Measurements from ENCODE around the gene IGIP. TPM values are rescaled to one million over a fixed set of nuclear protein-coding genes. Genes with fewer than 3 reads are reported as not detected.
A peak's percentile ranks its signal among the peaks of the same experiment; 100 is the strongest.

Gene IGIP
- total RNA-seq, 3 donors from 2014 or later: 1.0 to 1.8 (median 1.5) TPM

- ATAC-seq: peak; percentile 64 to 69
- Mint-ChIP-seq H3K27me3 (ENCODE audit: low read depth) (peaks cover 2% of the 10 kb centered on the region), H3K4me3 (peak overlapping the region; percentile 92)
These were observed 49.8 kb downstream of the IGIP start for GRCh38 chr5:140175367-140176030.

DNA sequence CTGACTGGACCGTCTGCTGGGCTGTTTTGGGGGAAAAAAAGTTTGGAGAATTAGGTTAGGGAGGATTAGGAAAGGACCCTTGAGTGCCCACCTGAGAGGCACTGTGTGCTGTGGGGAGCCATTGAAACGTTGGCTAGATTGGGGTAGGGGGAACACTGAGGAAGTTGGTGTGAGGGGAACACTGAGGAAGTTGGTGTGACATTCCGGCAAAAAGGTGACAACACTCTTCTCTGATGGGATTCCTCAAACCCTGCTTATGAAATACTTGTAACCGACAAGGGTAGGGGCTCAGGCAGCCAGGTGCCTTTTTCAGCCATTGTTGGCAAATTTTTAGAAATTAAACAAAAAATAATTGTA, 50.3 kb downstream of the IGIP start:
- Mint-ChIP-seq H3K27me3 (ENCODE audit: low read depth) (peaks cover 2% of the 10 kb centered on the region), H3K36me3 (ENCODE audit: insufficient read depth) (no peaks in the 10 kb centered on the region), H3K4me1 (ENCODE audit: low read depth) (peaks cover 8% of the 10 kb centered on the region), H3K9me3 (no peaks in the 10 kb centered on the region), H3K4me3 (peak overlapping the region; percentile 92)
- no peak for DNase-seq
- ATAC-seq: no peak

More at GRCh38 chr5:140175367-140176030, 49.8 kb downstream of the IGIP start:
- peaks cover 8% of the 10 kb centered on the region for H3K4me1 Mint-ChIP-seq (ENCODE audit: low read depth)
- peak; percentile 49 for DNase-seq
- H3K9me3 Mint-ChIP-seq: no peaks in the 10 kb centered on the region
- H3K36me3 Mint-ChIP-seq (ENCODE audit: insufficient read depth): no peaks in the 10 kb centered on the region

DNA sequence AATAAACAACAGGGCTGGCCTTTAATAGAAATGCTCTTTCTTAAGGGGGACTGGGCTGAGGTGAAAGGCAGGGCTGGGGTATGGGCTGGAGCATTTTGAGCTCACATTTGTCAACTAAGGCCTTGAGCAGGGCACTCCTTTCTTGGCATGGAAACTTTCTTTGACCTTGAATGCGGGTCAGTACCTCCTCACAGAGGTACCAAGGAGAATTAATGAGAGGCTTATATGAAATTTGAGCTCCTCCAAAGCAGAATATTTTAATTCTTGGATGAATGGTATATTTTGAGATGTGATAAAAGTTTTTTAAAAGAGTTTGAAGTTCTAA, 52.3 kb downstream of the IGIP start:
- H3K4me3 Mint-ChIP-seq: no peak overlapping the region
- ATAC-seq: no peak

DNA sequence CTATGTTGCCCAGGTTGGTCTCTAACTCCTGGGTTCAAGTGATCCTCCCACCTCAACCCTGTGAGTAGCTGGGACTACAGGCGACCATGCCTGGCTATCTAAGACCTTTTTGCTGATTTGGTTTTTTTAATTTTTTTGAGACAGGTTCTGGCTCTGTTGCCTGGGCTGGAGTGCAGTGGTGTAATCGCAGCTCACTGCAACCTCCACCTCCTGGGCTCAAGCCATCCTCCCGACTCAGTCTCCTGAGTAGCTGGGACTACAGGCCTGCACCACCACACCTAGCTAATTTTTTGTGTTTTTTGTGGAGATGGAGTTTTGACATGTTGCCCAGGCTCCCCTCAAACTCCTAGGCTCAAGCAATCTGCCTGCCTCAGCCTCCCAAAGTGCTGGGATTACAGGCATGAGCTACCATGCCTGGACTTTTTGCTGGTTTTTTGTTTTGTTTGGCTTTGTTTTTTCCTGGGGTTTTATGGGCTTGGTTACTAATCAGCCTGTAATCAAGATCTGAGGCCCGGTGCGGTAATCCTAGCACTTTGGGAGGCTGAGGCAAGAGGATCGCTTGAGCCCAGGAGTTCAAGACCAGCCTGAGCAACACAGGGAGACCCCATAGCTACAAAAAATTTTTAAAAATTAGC, 52.9 kb downstream of the IGIP start:
- Mint-ChIP-seq H3K27me3 (ENCODE audit: low read depth) (peaks cover 2% of the 10 kb centered on the region), H3K4me1 (ENCODE audit: low read depth) (peaks cover 8% of the 10 kb centered on the region), H3K9me3 (no peaks in the 10 kb centered on the region), H3K36me3 (ENCODE audit: insufficient read depth) (no peaks in the 10 kb centered on the region), H3K4me3 (no peak overlapping the region)
- DNase-seq (no peak), ATAC-seq (no peak)

More for the DNA sequence above, 52.3 kb downstream of the IGIP start:
- H3K36me3 Mint-ChIP-seq (ENCODE audit: insufficient read depth): no peaks in the 10 kb centered on the region
- no peak for DNase-seq
- H3K27me3 Mint-ChIP-seq (ENCODE audit: low read depth): peaks cover 2% of the 10 kb centered on the region
- H3K4me1 Mint-ChIP-seq (ENCODE audit: low read depth): peaks cover 8% of the 10 kb centered on the region
- H3K9me3 Mint-ChIP-seq: no peaks in the 10 kb centered on the region

Other genes starting within 250 kb of the IGIP start
- gene NRG2, start 82.6 kb upstream of the IGIP start, total RNA-seq: under 1 TPM; 0.16 to 0.30 (median 0.23) TPM
- 1 to 10 TPM; 9.8 to 9.9 (median 9.8) TPM for gene PURA, start 11.8 kb upstream of the IGIP start, total RNA-seq
- 10 to 100 TPM; 16.4 to 20.0 (median 17.6) TPM for gene CYSTM1, start 49.3 kb downstream of the IGIP start, total RNA-seq
- gene PFDN1, start 177.2 kb downstream of the IGIP start, total RNA-seq: 10 to 100 TPM; 54.1 to 58.8 (median 55.7) TPM
- gene HBEGF, start 220.7 kb downstream of the IGIP start, total RNA-seq: 1 to 10 TPM; 3.8 to 5.2 (median 4.0) TPM
- not detected for gene SLC4A9, start 234.3 kb downstream of the IGIP start, total RNA-seq